CD4-positive, CD25-positive, alpha-beta regulatory T cell (primary cell): ENCODE results near the gene IPO13. TPM values are rescaled to one million over a fixed set of nuclear protein-coding genes. Genes with fewer than 3 reads are reported as not detected.
A peak's percentile ranks its signal among the peaks of the same experiment; 100 is the strongest.

ENCODE experiments used
- ATAC-seq, 2 donors: fragments of 150-1000 bp; cut with Tn5 transposase; one replicate each; pipeline ENCODE4 v1.10.0; 2021; ENCODE audit warnings: low read depth in 2 of 2, moderate number of reproducible peaks in 2 of 2, moderate library complexity in 1 of 2
- DNase-seq, 3 donors: peaks; one replicate each; pipeline versions ENCODE4 v3.0.0 to v3.0.0-alpha.2; 2012 to 2022; ENCODE audit warnings: mixed read lengths in 1 of 3
- H3K27ac ChIP-seq: one replicate; pipeline ENCODE4 v1.7.0; 2013; ENCODE audit warnings: mild to moderate bottlenecking, low read length; ENCODE audit not compliant: insufficient read depth, poor library complexity, severe bottlenecking
- H3K27me3 ChIP-seq: one replicate; pipeline ENCODE4 v1.7.0; 2013; ENCODE audit warnings: low read length; ENCODE audit not compliant: control insufficient read depth, insufficient read depth
- H3K36me3 ChIP-seq: one replicate; pipeline ENCODE4 v1.7.0; 2013; ENCODE audit warnings: mild to moderate bottlenecking, low read length, moderate library complexity; ENCODE audit not compliant: control insufficient read depth, insufficient read depth
- H3K4me1 ChIP-seq: 2 replicates; pipeline ENCODE4 v1.7.0; 2013; ENCODE audit warnings: mild to moderate bottlenecking, low read length; ENCODE audit not compliant: insufficient read depth, control insufficient read depth, poor library complexity, severe bottlenecking
- H3K4me3 ChIP-seq: one replicate; pipeline ENCODE4 v1.7.0; 2013; ENCODE audit warnings: low read depth, mild to moderate bottlenecking, low read length, moderate library complexity
- H3K9me3 ChIP-seq, 2 experiments: 1 replicate in 1 of 2; 2 replicates in 1 of 2; pipeline ENCODE4 v1.7.0; 2013; ENCODE audit warnings: low read length in 2 of 2, mild to moderate bottlenecking in 1 of 2, moderate library complexity in 1 of 2; ENCODE audit not compliant: control insufficient read depth in 2 of 2
- H3K27ac Mint-ChIP-seq, 3 donors: one replicate each; pipeline ENCODE4 v1.8.0; 2020 to 2022; ENCODE audit warnings: mild to moderate bottlenecking in 3 of 3, mixed read lengths in 3 of 3, moderate library complexity in 2 of 3
- H3K27me3 Mint-ChIP-seq: one replicate; pipeline ENCODE4 v1.8.0; 2022; ENCODE audit warnings: mild to moderate bottlenecking, mixed read lengths
- H3K36me3 Mint-ChIP-seq: one replicate; pipeline ENCODE4 v1.8.0; 2020; ENCODE audit warnings: mixed read lengths
- H3K4me1 Mint-ChIP-seq, 4 donors: one replicate each; pipeline ENCODE4 v1.8.0; 2020 to 2022; ENCODE audit warnings: mixed read lengths in 4 of 4, mild to moderate bottlenecking in 1 of 4
- H3K4me3 Mint-ChIP-seq, 4 donors: one replicate each; pipeline ENCODE4 v1.8.0; 2020 to 2022; ENCODE audit warnings: mild to moderate bottlenecking in 4 of 4, mixed read lengths in 4 of 4, moderate library complexity in 3 of 4
- H3K9me3 Mint-ChIP-seq, 7 donors: one replicate each; pipeline ENCODE4 v1.8.0; 2020 to 2022; ENCODE audit warnings: mixed read lengths in 7 of 7, mild to moderate bottlenecking in 3 of 7, moderate library complexity in 2 of 7
- polyA plus RNA-seq, 4 donors: library from polyadenylated mRNA; unstranded; fragments of 300-500 nt; fragmentation: Illumina TruSeq; gene quantifications; one replicate each; pipeline ENCODE4 v1.2.3, GENCODE V29; 2021
- total RNA-seq: library from RNA; stranded (reverse); gene quantifications from one replicate; pipeline ENCODE4 v1.2.3, GENCODE V29; 2022

Gene IPO13
- total and polyA plus RNA-seq, 5 donors from 2014 or later: 9.4 to 12.6 (median 10.7) TPM

DNA sequence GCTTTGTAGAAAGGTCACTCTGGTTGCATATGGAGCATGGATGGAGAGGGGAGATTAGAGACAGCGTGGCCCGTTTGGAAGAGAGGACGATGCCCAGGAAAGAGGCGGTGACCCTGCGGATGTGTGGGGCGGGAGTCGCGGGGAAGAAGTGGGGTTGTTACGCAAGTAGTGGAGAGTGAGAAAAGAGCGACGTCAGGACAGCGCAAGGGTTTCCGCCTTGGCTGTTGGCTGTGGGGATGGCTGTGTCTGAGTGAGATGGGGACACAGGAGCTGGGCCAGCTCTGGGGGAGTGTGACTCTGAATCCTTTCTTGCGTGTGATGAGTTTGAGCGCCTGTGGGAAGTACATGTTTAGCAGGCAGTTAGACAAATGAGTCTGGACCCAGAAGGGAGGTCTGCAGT, 36.1 kb downstream of the IPO13 start:
- Histone ChIP-seq H3K36me3 (peaks cover 5% of the 10 kb centered on the region), H3K4me1 (peaks cover 12% of the 10 kb centered on the region), H3K27me3 (no peaks in the 10 kb centered on the region), H3K9me3 (no peaks in the 10 kb centered on the region), H3K27ac (no peak overlapping the region), H3K4me3 (no peak overlapping the region)
- DNase-seq: no peak
- Mint-ChIP-seq H3K27ac (no peak overlapping the region), H3K9me3 (peaks cover 0 to 1% (median 0%) of the 10 kb centered on the region in 7 donors), H3K36me3 (peaks cover 6% of the 10 kb centered on the region), H3K4me1 (peaks cover 0 to 31% (median 9%) of the 10 kb centered on the region in 4 donors), H3K4me3 (peak overlapping the region in 2 of 4 donors; percentile 65 to 66), H3K27me3 (no peaks in the 10 kb centered on the region)
- no peak for ATAC-seq

DNA sequence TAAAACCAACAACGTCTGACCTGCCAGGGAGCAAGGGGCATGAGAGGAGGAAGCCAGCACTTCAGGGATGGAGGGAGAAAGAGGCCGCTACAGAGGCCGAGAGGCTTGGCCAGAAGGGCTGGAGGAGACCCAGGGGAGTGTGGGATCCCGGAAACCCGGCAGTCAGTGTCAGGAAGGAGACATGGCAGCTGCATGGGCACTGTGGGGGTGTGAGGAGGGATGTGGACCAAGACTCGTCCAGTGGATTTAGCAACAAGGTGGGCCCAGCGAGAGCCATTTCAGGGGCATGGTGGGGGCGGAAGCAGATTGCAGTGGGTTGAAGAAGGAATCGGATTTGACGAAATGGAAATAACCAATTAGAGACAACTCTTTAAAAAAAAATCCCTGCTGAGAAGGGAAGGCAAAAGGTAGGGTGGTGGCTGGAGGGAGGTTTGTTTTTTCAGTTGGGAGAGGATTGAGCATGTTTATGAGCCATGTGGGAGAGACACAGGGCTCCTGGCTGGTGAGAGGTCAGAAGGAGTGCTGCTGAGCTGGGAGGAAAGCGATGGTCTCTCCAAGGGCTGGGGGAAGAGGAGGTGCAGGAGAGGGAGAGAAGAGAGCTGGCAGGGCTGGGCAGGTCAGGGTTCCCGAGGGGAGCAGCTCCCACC, 36.6 kb downstream of the IPO13 start:
- DNase-seq: no peak
- Mint-ChIP-seq H3K9me3 (peaks cover 0 to 1% (median 0%) of the 10 kb centered on the region in 7 donors), H3K27ac (no peak overlapping the region), H3K36me3 (peaks cover under 1% of the 10 kb centered on the region), H3K4me1 (peaks cover 0 to 26% (median 6%) of the 10 kb centered on the region in 4 donors), H3K4me3 (peak overlapping the region in 3 of 4 donors; percentile 5 to 64 (median 42)), H3K27me3 (no peaks in the 10 kb centered on the region)
- Histone ChIP-seq H3K4me3 (no peak overlapping the region), H3K36me3 (no peaks in the 10 kb centered on the region), H3K4me1 (peaks cover 11% of the 10 kb centered on the region), H3K27ac (no peak overlapping the region), H3K9me3 (no peaks in the 10 kb centered on the region), H3K27me3 (no peaks in the 10 kb centered on the region)
- ATAC-seq: no peak

- no peak overlapping the region for H3K27ac Mint-ChIP-seq
- peaks cover 0 to 18% (median 4%) of the 10 kb centered on the region in 4 donors for H3K4me1 Mint-ChIP-seq
- Histone ChIP-seq H3K27ac (no peak overlapping the region), H3K27me3 (no peaks in the 10 kb centered on the region), H3K4me3 (no peak overlapping the region), H3K36me3 (no peaks in the 10 kb centered on the region), H3K4me1 (peaks cover under 1% of the 10 kb centered on the region), H3K9me3 (no peaks in the 10 kb centered on the region)
- no peak overlapping the region for H3K4me3 Mint-ChIP-seq
- H3K27me3 Mint-ChIP-seq: no peaks in the 10 kb centered on the region
- H3K36me3 Mint-ChIP-seq: no peaks in the 10 kb centered on the region
- H3K9me3 Mint-ChIP-seq: peaks cover 0 to under 1% (median 0%) of the 10 kb centered on the region in 7 donors
- no peak for ATAC-seq
- no peak for DNase-seq
Measured at GRCh38 chr1:43984855-43985254, 38.1 kb downstream of the IPO13 start.

- H3K27ac ChIP-seq: no peak overlapping the region
Measured at GRCh38 chr1:43985984-43986595, 39.3 kb downstream of the IPO13 start.

GRCh38 chr1:43986712-43987111, 40.0 kb downstream of the IPO13 start:
- no peak for DNase-seq
- H3K27me3 Mint-ChIP-seq: no peaks in the 10 kb centered on the region
- no peaks in the 10 kb centered on the region for H3K36me3 Mint-ChIP-seq
- H3K9me3 Mint-ChIP-seq: no peaks in the 10 kb centered on the region
- Histone ChIP-seq H3K27ac (no peak overlapping the region), H3K4me3 (no peak overlapping the region), H3K36me3 (no peaks in the 10 kb centered on the region), H3K9me3 (no peaks in the 10 kb centered on the region), H3K27me3 (no peaks in the 10 kb centered on the region), H3K4me1 (peaks cover 7% of the 10 kb centered on the region)
- no peak overlapping the region for H3K27ac Mint-ChIP-seq
- H3K4me3 Mint-ChIP-seq: peak overlapping the region in 1 of 4 donors; percentile 35
- no peak for ATAC-seq
- H3K4me1 Mint-ChIP-seq: peaks cover 0 to 12% (median 3%) of the 10 kb centered on the region in 4 donors

More at GRCh38 chr1:43985984-43986595, 39.3 kb downstream of the IPO13 start:
- no peak overlapping the region for H3K27ac Mint-ChIP-seq
- H3K4me3 Mint-ChIP-seq: peak overlapping the region in 1 of 4 donors; percentile 35
- Histone ChIP-seq H3K9me3 (no peaks in the 10 kb centered on the region), H3K4me1 (peaks cover 4% of the 10 kb centered on the region), H3K27me3 (no peaks in the 10 kb centered on the region), H3K36me3 (no peaks in the 10 kb centered on the region), H3K4me3 (no peak overlapping the region)
- ATAC-seq (no peak), DNase-seq (no peak)
- peaks cover 0 to 11% (median under 1%) of the 10 kb centered on the region in 4 donors for H3K4me1 Mint-ChIP-seq
- no peaks in the 10 kb centered on the region for H3K36me3 Mint-ChIP-seq
- no peaks in the 10 kb centered on the region for H3K9me3 Mint-ChIP-seq
- no peaks in the 10 kb centered on the region for H3K27me3 Mint-ChIP-seq

GRCh38 chr1:43987159-43987902, 40.6 kb downstream of the IPO13 start:
- no peaks in the 10 kb centered on the region for H3K36me3 ChIP-seq
- no peak overlapping the region for H3K27ac ChIP-seq
- Mint-ChIP-seq H3K27me3 (no peaks in the 10 kb centered on the region), H3K4me3 (no peak overlapping the region), H3K4me1 (peaks cover 0 to 16% (median 3%) of the 10 kb centered on the region in 4 donors), H3K9me3 (no peaks in the 10 kb centered on the region), H3K27ac (no peak overlapping the region), H3K36me3 (no peaks in the 10 kb centered on the region)
- H3K4me1 ChIP-seq: peaks cover 13% of the 10 kb centered on the region
- H3K4me3 ChIP-seq: no peak overlapping the region
- no peak for DNase-seq
- H3K9me3 ChIP-seq: no peaks in the 10 kb centered on the region
- H3K27me3 ChIP-seq: no peaks in the 10 kb centered on the region
- ATAC-seq: no peak

DNA sequence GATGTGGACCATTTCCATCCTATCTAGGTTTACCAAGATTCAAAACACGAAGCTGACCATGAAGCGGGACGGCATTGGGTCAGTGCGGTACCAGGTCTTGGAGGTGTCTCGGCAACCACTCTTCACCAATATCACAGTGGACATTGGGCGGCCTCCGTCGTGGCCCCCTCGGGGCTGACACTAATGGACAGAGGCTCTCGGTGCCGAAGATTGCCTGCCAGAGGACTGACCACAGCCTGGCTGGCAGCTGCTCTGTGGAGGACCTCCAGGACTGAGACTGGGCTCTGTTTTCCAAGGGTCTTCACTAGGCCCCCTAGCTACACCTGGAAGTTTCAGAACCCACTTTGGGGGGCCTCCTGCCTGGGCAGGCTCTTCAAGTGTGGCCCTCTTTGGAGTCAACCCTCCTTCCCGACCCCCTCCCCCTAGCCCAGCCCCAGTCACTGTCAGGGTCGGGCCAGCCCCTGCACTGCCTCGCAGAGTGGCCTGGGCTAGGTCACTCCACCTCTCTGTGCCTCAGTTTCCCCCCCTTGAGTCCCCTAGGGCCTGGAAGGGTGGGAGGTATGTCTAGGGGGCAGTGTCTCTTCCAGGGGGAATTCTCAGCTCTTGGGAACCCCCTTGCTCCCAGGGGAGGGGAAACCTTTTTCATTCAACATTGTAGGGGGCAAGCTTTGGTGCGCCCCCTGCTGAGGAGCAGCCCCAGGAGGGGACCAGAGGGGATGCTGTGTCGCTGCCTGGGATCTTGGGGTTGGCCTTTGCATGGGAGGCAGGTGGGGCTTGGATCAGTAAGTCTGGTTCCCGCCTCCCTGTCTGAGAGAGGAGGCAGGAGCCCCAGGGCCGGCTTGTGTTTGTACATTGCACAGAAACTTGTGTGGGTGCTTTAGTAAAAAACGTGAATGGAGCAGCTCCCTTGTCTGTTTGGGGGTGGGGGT, 43.8 kb downstream of the IPO13 start:
- Histone ChIP-seq H3K27me3 (no peaks in the 10 kb centered on the region), H3K9me3 (no peaks in the 10 kb centered on the region), H3K4me1 (peaks cover 16% of the 10 kb centered on the region), H3K36me3 (no peaks in the 10 kb centered on the region), H3K4me3 (peak overlapping the region; percentile 46), H3K27ac (no peak overlapping the region)
- peak overlapping the region; percentile 90 to 97 (median 94) for H3K4me3 Mint-ChIP-seq
- ATAC-seq (no peak), DNase-seq (no peak)
- no peaks in the 10 kb centered on the region for H3K9me3 Mint-ChIP-seq
- H3K27ac Mint-ChIP-seq: peak overlapping the region in 1 of 3 donors; percentile 90
- no peaks in the 10 kb centered on the region for H3K36me3 Mint-ChIP-seq
- H3K27me3 Mint-ChIP-seq: no peaks in the 10 kb centered on the region
- H3K4me1 Mint-ChIP-seq: peaks cover 2 to 14% (median 6%) of the 10 kb centered on the region in 4 donors
